ENCODE data around the gene FAM209A.

DNA sequence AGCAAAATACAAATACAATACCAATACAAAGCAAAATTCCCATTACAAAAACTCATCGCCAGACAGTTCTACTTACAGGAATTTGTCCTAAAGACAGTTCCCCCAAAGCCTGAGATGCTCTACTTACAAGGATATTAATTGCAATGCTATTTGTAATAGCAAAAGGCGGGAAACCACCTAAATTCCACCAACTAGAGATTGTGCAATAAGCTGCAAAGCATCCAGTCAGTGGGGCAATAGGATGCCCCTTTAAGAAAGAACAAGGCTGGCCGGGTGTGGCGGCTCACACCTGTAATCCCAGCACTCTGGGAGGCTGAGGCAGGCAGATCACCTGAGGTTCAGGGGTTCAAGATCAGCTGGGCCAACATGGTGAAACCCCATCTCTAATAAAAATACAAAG is 47.6 kb downstream of the FAM209A start:
- TF ChIP-seq CTCF (IDR thresholded peaks at IDR 0.05) (no peak), ELK1 (IDR thresholded peaks at IDR 0.05; ENCODE audit: low read depth, low read length) (no peak), RAD21 (conservative IDR thresholded peaks at IDR 0.05 in 1 of 2, IDR thresholded peaks at IDR 0.05 in 1 of 2) (no peak), POLR2A (IDR thresholded peaks at IDR 0.05; ENCODE audit: low read length) (no peak), ZSCAN20 (CRISPR knock-in tag; IDR thresholded peaks at IDR 0.05) (no peak)
